LNCaP clone FGC (cell line): ENCODE measurements around the gene EDIL3.
"Not testable (repeated sequence)": the region's sequence is repeated elsewhere in the genome, so short reads cannot be mapped to it uniquely, and the experiment has no call there.

Source experiments
- DNase-seq: peaks from one replicate; pipeline ENCODE4 v3.0.0-alpha.2; 2011; ENCODE audit warnings: low read depth
- H3K4me3 ChIP-seq: 2 replicates; pipeline ENCODE4 v1.5.1; 2011; ENCODE audit warnings: mild to moderate bottlenecking, low read depth, low read length, control low read depth
- TF ChIP-seq, protein P1 (sequence below): IDR thresholded peaks from 2 replicates; pipeline ENCODE4 v1.5.1; 2012; ENCODE audit warnings: mild to moderate bottlenecking; ENCODE audit not compliant: control insufficient read depth, insufficient read depth; ENCODE audit errors: extremely low read depth

Gene EDIL3

GRCh38 chr5:84299959-84300358 lies 84.7 kb downstream of the EDIL3 start:
- TF ChIP-seq, protein P1, sequence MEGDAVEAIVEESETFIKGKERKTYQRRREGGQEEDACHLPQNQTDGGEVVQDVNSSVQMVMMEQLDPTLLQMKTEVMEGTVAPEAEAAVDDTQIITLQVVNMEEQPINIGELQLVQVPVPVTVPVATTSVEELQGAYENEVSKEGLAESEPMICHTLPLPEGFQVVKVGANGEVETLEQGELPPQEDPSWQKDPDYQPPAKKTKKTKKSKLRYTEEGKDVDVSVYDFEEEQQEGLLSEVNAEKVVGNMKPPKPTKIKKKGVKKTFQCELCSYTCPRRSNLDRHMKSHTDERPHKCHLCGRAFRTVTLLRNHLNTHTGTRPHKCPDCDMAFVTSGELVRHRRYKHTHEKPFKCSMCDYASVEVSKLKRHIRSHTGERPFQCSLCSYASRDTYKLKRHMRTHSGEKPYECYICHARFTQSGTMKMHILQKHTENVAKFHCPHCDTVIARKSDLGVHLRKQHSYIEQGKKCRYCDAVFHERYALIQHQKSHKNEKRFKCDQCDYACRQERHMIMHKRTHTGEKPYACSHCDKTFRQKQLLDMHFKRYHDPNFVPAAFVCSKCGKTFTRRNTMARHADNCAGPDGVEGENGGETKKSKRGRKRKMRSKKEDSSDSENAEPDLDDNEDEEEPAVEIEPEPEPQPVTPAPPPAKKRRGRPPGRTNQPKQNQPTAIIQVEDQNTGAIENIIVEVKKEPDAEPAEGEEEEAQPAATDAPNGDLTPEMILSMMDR, result no peak
- no peak for DNase-seq
- no peak overlapping the region for H3K4me3 ChIP-seq

DNA sequence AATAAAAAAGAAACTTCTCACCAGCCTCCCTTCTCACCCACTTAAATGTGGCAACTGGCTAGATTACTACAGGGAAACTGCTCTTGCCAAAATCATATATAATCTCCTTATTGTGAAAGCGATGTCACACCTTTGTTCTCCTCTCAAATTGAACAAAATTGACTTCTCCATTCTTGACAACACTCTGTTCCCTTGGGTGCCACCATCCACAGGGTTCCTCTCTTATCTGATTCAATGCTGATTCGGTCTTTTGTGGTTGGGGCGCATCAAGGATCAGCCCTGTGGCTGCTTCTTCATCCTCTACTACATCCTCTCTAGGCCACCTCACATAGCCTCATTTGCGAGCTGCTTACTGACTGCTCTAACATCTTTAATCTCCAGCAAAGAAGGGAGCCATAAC lies 86.1 kb downstream of the EDIL3 start:
- no peak overlapping the region for H3K4me3 ChIP-seq
- TF ChIP-seq, protein P1, result no peak
- DNase-seq, result no peak

DNA sequence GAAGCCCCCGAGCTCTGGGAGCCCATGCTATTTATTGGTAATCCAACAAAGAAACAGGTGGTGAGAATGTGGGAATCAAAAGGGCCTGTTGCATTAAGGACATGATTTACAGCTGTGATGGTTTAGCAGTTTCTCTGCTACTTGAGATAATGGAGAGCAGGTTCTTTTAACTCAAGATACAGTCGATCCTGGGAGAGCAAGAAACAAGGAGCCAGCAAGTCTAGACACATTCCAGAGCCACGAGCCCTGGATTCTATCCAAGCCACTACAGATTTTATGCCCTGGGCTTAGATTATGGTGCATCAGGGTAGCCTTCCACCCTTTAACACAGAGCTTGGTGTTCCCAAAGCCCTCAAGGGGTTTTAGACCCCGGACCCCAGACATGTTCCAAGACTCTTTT lies 87.0 kb downstream of the EDIL3 start:
- H3K4me3 ChIP-seq, DNase-seq: not testable (repeated sequence)

DNA sequence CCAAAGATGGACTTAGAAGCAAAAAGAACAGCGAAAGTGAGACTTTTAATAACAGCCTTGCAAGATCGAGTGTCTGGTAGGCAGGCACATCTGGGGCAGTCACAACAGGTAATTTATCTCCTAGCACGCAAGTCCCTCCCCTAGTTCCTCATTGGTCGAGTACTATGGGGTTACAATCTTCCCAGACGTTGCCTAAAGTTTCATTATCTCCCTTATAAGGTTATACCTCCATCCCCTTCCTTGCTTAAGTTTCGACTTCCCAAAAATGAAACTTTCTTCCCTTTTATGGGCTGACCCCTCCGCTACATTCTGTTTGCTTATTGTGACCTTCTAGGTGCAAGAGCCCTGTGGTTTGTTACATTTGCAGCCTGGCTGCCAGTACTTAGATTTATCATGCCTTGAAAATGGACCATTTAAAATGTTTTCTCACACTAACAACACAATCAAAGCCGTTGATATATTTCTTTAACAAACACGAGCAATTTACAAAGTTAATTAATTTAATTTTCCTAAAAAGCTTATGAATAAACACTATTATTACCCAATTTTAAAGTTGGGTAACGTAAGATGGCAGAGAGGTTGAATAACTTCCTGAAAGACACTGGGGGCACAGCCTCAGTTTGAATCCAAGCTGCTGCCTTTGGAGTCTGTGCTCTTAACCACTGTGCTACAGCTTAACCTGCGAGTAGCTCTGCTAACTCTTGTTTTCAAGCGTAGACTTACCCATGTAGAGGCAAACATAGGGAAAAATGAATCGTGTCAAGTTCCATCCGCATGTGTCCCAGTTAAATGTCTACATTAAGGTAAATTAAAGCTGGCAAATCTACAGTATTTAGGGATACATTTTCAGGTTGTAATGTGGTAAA lies 91.7 kb downstream of the EDIL3 start:
- TF ChIP-seq, protein P1, result no peak
- no peak for DNase-seq
- H3K4me3 ChIP-seq, result no peak overlapping the region

DNA sequence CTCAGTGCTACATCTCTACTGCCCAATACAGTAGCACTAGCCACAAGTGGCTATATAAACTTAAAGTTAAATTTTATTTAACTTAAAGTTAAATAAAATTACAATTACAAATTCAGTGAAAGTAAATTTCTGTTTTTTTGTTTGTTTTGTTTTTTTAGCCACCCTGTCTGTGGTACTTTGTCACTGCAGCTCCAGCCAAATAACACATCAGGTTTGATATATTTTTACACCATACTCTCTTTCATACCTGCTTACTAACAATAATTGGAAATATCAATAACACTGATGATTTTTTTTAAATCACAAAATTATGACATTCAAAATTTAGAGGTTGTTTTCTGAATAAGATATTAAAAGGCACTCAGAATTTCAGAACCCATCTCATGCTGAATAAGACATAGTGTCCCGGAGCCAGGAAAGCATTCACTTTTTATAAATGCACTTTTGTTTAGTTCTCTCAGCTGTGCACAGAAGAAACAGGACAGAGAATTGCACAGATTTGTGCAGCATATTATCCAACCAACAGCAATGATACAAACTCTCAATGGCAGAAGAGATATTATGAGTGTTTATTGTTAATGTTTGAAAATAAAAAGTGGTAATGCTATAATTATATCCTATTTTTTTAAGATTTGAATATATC lies 92.6 kb downstream of the EDIL3 start:
- TF ChIP-seq, protein P1, result no peak
- H3K4me3 ChIP-seq, result no peak overlapping the region
- DNase-seq, result no peak

GRCh38 chr5:84290673-84291072 lies 94.0 kb downstream of the EDIL3 start:
- no peak for DNase-seq
- TF ChIP-seq, protein P1, result no peak
- H3K4me3 ChIP-seq, result no peak overlapping the region

DNA sequence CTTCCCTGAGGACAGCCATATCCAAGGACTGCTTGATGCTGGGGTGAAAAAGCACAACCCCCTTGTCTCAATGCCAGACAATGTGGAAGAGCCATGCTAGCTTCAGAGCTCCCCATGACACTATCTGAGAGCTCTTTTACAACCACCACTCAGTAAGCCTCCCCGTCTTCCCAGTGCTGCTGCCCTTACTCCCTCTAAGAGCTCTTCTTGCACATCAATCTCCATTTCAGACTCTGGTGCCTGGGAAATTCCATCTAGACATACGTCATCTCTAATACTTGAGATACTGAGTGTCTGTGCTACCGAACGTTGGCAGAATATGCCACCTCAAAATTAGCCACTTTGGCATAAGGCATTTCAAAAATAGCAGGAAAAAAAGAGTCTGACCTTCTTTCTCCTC lies 94.5 kb downstream of the EDIL3 start:
- TF ChIP-seq, protein P1, result no peak
- no peak for DNase-seq
- H3K4me3 ChIP-seq, result no peak overlapping the region
